Uterus (tissue), 2 donors: Measurements from ENCODE around the gene BAHCC1.

Experiments used
- POLR2A ChIP-seq, 2 donors: fragments of 450-650 bp; IDR thresholded peaks; one replicate each; pipeline ENCODE4 v1.6.1; 2016; ENCODE audit warnings: antibody characterized with exemption in 2 of 2, mild to moderate bottlenecking in 1 of 2, moderate library complexity in 1 of 2
- TF ChIP-seq, protein P1 (sequence below), 4 experiments: fragments of 200-600 bp in 2 of 4; fragments of 450-650 bp in 2 of 4; sonication (generic) in 2 of 4; IDR thresholded peaks; one replicate each; pipeline ENCODE4 v1.5.1; 2016 to 2019; ENCODE audit warnings: antibody characterized with exemption in 4 of 4, mild to moderate bottlenecking in 2 of 4, moderate library complexity in 1 of 4

DNA sequence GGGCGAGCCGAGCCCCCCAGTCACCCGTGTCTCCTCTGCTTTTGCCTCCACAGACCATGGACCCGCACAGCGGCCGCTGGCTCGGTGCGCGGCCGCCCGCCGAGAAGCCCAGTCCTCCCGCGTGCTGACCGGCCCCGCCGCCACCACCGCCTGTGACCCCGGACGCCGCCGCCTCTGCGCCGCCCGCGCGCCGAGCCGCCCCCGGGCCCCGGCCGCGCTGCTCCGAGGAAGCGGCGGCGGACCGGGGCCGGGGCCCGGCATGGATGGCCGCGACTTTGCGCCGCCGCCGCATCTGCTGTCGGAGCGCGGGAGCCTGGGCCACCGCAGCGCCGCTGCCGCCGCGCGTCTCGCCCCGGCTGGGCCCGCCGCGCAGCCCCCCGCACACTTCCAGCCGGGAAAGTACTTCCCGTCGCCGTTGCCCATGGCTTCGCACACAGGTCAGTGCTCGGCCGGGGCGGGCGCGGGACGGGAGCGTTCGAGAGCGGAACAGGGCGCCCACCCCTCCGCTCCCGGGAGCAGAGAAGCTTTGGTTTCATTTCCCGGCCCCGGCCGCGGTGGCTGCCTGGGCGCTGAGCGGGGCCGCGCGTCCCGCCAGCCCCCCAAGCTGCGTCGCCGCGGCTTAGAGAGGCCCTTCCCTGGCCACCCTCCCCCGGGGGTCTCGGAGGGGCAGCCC lies 4.4 kb downstream of the BAHCC1 start:
- TF ChIP-seq, protein P1, sequence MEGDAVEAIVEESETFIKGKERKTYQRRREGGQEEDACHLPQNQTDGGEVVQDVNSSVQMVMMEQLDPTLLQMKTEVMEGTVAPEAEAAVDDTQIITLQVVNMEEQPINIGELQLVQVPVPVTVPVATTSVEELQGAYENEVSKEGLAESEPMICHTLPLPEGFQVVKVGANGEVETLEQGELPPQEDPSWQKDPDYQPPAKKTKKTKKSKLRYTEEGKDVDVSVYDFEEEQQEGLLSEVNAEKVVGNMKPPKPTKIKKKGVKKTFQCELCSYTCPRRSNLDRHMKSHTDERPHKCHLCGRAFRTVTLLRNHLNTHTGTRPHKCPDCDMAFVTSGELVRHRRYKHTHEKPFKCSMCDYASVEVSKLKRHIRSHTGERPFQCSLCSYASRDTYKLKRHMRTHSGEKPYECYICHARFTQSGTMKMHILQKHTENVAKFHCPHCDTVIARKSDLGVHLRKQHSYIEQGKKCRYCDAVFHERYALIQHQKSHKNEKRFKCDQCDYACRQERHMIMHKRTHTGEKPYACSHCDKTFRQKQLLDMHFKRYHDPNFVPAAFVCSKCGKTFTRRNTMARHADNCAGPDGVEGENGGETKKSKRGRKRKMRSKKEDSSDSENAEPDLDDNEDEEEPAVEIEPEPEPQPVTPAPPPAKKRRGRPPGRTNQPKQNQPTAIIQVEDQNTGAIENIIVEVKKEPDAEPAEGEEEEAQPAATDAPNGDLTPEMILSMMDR (IDR thresholded peaks at IDR 0.05), result no peak
- no peak for TF ChIP-seq POLR2A (IDR thresholded peaks at IDR 0.05)
